Stimulated activated CD8-positive, alpha-beta memory T cell treated with anti-CD3 and anti-CD28 coated beads, Interleukin-15, amount 100 ng/mL, for 24 hours (primary cell): ENCODE results near the gene BMPR2.
"Not testable (repeated sequence)": the region's sequence is repeated elsewhere in the genome, so short reads cannot be mapped to it uniquely, and the experiment has no call there.

ENCODE experiments used
- DNase-seq: peaks from one replicate; pipeline ENCODE4 v3.0.0-alpha.2; 2020; ENCODE audit warnings: low read depth

Gene BMPR2

GRCh38 chr2:202530038-202530437, 153.9 kb downstream of the BMPR2 start:
- no peak for DNase-seq

GRCh38 chr2:202535290-202535689, 159.2 kb downstream of the BMPR2 start:
- DNase-seq, result not testable (repeated sequence)

DNA sequence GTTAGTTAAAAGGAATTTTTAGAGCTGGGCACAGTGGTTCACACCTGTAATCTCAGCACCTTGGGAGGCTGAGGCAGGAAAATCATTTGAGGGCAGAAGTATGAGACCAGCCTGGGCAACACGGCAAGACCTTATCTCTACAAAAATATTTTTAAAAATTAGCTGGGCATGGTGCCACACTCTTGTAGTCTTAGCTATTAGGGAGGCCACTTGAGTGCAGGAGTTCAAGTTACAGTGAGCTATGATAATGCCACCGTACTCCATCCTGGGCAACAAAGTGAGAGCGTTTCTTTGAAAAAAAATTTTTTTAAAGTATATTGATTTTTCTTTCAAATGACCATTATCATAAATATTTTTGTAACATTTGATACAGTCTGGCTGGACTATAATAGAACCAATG, 165.0 kb downstream of the BMPR2 start:
- DNase-seq, result no peak

DNA sequence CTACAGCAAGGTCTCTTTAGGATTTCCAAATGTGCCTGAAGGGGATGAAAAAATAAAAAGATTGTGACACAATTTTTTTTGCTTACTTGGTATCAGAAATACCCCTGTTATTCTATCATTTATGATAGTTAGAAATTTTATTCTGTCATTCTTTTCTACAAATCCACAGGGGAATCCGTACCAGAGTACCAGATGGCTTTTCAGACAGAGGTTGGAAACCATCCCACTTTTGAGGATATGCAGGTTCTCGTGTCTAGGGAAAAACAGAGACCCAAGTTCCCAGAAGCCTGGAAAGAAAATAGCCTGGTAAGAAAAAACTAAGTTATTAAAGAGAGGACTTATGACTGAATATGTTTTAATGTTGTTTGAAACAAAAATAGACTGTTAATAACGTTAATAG, 166.0 kb downstream of the BMPR2 start:
- no peak for DNase-seq

DNA sequence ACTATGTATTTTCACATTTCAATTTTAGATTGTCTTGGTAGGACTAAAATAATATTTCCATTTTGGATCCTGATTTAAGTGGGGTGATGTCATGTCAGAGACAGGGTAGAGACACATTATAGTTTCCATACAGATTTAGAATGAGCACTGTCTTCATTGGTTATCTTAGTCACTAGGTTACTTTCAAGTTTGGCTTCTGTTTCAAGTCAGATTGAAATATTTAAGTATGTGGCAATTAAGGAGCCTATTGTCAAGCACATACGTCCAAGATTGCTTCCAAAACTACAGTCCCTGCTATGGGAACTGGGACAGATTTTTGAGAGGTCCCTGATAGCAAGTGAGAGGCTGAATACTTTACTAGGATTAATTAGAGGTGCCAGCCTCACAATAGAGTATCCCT, 169.4 kb downstream of the BMPR2 start:
- DNase-seq, result no peak

DNA sequence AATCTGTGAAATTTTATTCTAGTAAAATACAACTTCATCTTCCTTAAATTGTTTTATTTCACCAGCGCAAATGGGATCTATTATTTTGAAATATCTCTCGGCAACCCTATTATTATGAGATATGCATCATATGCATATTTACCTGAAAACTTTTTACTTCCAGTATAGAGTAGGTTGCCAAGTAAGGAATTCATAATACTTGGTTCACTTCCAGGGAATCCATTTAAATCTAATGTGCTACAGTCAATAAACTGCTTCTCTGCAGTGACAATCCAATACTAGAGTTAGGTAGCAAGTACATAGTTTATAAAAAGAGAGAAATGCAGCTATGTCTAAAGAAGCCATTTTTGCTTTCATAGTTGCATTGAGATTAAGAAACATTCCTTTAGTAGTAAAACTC, 169.8 kb downstream of the BMPR2 start:
- no peak for DNase-seq

DNA sequence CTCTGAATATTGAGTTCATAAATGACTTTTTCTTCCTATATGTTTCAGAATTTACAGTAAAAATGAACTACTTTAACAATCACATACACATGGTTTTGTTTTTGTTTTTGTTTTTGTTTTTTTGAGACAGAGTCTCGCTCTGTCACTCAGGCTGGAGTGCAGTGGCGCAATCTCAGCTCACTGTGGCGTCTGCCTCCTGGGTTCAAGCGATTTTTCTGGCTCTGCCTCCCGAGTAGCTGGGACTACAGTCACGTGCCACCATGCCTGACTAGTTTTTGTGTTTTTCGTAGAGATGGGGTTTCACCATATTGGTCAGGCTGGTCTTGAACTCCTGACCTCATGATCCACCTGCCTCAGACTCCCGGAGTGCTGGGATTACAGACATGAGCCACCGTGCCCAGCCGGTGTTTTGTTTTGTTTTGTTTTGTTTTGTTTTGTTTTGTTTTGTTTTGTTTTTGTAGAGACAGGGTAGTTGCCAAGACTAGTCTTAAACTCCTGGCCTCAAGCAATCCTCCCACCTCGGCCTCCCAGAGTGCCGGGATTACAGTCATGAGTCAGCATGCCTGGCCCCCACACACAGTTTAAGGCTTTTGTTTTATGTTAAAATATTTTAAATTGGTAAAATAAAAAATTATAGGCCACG, 170.5 kb downstream of the BMPR2 start:
- DNase-seq, result not testable (repeated sequence)

GRCh38 chr2:202548240-202548639, 172.1 kb downstream of the BMPR2 start:
- no peak for DNase-seq

DNA sequence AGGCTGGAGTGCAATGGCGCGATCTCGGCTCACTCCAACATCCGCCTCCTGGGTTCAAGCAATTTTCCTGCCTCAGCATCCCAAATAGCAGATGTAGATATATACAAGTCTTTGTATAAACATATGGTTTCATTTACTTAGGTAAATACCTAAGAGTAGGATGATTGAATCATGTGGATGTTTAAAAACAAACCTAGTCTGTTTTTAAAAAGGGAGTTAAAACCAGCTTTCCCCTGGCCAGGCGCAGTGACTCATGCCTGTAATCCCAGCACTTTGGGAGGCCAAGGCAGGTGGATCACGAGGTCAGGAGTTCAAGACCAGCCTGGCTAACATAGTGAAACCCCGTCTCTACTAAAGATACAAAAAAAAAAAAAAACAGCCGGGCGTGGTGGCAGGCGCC, 174.9 kb downstream of the BMPR2 start:
- DNase-seq, result not testable (repeated sequence)

DNA sequence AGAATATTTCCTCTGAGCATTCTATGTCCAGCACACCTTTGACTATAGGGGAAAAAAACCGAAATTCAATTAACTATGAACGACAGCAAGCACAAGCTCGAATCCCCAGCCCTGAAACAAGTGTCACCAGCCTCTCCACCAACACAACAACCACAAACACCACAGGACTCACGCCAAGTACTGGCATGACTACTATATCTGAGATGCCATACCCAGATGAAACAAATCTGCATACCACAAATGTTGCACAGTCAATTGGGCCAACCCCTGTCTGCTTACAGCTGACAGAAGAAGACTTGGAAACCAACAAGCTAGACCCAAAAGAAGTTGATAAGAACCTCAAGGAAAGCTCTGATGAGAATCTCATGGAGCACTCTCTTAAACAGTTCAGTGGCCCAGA, 179.2 kb downstream of the BMPR2 start:
- no peak for DNase-seq

- DNase-seq, result no peak
Measured at GRCh38 chr2:202560200-202560599, 184.1 kb downstream of the BMPR2 start.

- no peak for DNase-seq
Measured at GRCh38 chr2:202564226-202564625, 188.1 kb downstream of the BMPR2 start.

DNA sequence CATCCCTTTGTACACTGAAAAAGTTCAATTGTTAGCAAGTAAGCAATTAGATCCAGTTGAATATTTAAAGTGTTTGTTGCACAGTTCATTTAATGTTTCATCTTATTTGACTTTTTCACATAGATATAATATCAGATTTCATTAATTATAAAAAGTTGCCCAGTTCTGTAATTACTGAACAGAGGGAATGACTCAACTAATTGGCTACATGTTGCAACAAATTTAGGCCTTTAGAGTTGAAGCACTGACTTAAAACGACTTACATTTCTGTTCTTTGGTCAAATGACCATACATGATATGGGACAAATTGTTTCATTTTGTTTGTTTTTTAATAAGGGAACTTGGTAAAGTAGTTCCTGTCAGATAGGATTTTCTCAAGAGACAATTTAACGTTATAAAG, 190.2 kb downstream of the BMPR2 start:
- no peak for DNase-seq

- DNase-seq, result no peak
Measured at GRCh38 chr2:202574541-202574940, 198.4 kb downstream of the BMPR2 start.

- DNase-seq, result not testable (repeated sequence)
Measured at GRCh38 chr2:202575194-202575593, 199.1 kb downstream of the BMPR2 start.

GRCh38 chr2:202577250-202578183, 201.4 kb downstream of the BMPR2 start:
- no peak for DNase-seq

- DNase-seq, result not testable (repeated sequence)
Measured at GRCh38 chr2:202582846-202583245, 206.7 kb downstream of the BMPR2 start.

GRCh38 chr2:202583709-202584219, 207.6 kb downstream of the BMPR2 start:
- DNase-seq, result no peak

DNA sequence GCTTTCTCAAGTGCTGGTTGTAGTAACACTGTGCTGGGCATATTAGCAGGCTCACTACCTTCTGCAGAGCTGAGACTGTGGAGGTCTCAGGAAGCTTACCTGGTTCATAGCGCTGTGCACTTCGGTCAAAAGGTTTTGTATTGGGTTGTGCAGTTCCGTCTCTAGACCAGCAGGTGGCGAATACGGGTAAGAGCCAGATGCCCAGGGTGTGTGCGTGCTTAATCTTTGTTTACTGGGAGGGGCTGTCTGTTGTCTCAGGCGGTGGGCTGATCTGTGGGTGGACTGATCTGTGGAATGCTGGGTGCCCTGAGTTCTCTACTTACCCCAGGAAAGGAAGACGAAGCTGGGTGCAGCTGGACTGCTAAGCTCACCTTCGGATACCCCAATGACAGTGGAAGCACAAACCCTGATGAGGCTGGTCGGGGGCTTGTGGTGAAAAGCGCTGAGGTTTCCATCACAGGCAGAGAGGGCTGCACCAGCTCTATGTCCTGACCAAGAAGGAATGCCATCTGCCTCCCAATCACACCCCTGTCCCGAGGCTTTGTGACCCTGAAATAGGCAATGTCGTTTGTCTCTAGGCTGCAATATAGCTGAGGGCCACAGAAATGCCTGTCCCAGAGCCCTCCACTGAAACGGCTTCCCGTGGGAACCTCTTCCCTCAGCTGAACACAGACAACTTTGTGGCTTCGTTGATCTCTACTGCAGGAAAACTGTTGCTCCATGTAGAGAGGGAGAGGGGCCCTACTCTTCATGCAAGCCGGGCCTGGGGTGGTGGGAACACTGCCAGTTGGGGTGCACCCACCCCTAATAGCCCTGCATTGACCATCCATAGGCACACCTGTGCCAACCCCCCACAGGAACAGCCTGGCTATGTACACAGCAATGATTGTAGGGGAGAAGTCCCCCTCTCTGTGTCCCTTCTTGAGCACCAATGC, 212.8 kb downstream of the BMPR2 start:
- peak; percentile 13 for DNase-seq

GRCh38 chr2:202589582-202589949, 213.4 kb downstream of the BMPR2 start:
- no peak for DNase-seq

DNA sequence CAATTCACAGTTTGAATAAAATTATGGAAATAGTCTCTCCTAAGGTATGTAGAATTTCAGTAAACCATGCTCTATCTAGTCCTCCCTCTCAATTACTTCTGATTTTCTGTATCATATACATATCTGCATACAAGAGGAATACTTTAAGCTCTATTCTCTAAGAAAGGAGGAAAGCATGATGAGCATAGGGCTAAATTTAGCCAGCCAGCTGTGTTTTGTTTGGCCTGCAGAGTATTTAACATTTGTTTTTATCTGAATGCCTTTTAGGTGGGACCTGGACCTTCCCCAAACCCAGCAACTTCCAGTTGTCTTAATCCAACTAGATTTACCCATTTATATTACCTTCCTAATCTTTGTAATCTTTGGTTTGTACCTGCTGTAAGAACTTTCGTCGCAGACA, 216.4 kb downstream of the BMPR2 start:
- DNase-seq, result no peak

DNA sequence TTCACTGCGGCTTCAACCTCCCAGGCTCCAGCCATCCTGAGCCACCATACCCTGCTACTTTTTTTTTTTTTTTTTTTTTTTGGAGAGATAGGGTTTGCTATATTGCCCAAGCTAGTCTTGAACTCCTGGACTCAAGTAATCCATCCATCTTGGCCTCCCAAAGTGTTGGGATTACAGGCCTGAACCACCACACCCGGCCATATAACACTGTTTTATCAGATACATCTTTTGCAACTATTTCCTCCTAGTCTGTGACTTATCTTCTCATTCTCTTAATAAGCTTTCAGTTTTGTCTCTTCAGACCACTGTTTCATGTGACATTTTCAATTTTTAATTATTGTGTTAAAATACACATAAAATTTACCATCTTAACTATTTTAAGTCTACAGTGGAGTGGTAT, 223.0 kb downstream of the BMPR2 start:
- DNase-seq, result no peak
